Tibial artery (tissue), 4 donors: ENCODE data around the gene SCRN2.

Source experiments
- DNase-seq, 2 donors: peaks; one replicate each; pipeline ENCODE4 v3.0.0-alpha.2; 2019
- H3K27ac ChIP-seq, 2 donors: fragments of 200-600 bp; sonication (generic) in 1 of 2; 1 replicate in 1 of 2; 2 replicates in 1 of 2; pipeline ENCODE4 v1.5.1; 2018 to 2019; ENCODE audit warnings: mild to moderate bottlenecking in 1 of 2
- H3K27me3 ChIP-seq, 2 donors: fragments of 200-600 bp; sonication (generic) in 1 of 2; one replicate each; pipeline versions ENCODE4 v1.5.1 to v1.6.0; 2016 to 2019
- H3K36me3 ChIP-seq, 3 donors: fragments of 200-600 bp; sonication (generic) in 2 of 3; one replicate each; pipeline ENCODE4 v1.5.1; 2016 to 2019; ENCODE audit warnings: mild to moderate bottlenecking in 2 of 3
- H3K4me1 ChIP-seq, 4 donors: fragments of 200-600 bp; sonication (generic) in 2 of 4; 1 replicate in 3 of 4; 2 replicates in 1 of 4; pipeline ENCODE4 v1.5.1; 2016 to 2019
- H3K4me3 ChIP-seq, 2 donors: fragments of 200-600 bp; sonication (generic) in 1 of 2; 1 replicate in 1 of 2; 2 replicates in 1 of 2; pipeline ENCODE4 v1.5.1; 2018 to 2019; ENCODE audit warnings: mild to moderate bottlenecking in 2 of 2
- H3K9me3 ChIP-seq, 3 donors: fragments of 200-600 bp; sonication (generic) in 1 of 3; one replicate each; pipeline ENCODE4 v1.5.1; 2016 to 2019
- CTCF ChIP-seq, 2 experiments: fragments of 200-600 bp in 1 of 2; fragments of 450-650 bp in 1 of 2; IDR thresholded peaks; one replicate each; pipeline ENCODE4 v1.5.1; 2017 to 2019; ENCODE audit warnings: antibody characterized with exemption in 2 of 2, mild to moderate bottlenecking in 1 of 2, moderate library complexity in 1 of 2
- intact Hi-C: fragments of 100-400 bp; cut with DNase I; formaldehyde crosslinking; loops from one replicate; pipeline ENCODE4 v1.15.0; 2023; ENCODE audit warnings: low total_unique reads

The SCRN2 gene

GRCh38 chr17:47867813-47868533 is 26.9 kb upstream of the SCRN2 start:
- Histone ChIP-seq H3K4me1 (peaks cover 0 to 10% (median 7%) of the 10 kb centered on the region in 4 donors), H3K4me3 (no peak overlapping the region), H3K27me3 (peaks cover 0 to 78% of the 10 kb centered on the region in 2 donors), H3K36me3 (no peaks in the 10 kb centered on the region), H3K27ac (no peak overlapping the region), H3K9me3 (no peaks in the 10 kb centered on the region)
- DNase-seq: no peak
- intact Hi-C loops: no loop called here
- no peak for TF ChIP-seq CTCF (IDR thresholded peaks at IDR 0.05)

DNA sequence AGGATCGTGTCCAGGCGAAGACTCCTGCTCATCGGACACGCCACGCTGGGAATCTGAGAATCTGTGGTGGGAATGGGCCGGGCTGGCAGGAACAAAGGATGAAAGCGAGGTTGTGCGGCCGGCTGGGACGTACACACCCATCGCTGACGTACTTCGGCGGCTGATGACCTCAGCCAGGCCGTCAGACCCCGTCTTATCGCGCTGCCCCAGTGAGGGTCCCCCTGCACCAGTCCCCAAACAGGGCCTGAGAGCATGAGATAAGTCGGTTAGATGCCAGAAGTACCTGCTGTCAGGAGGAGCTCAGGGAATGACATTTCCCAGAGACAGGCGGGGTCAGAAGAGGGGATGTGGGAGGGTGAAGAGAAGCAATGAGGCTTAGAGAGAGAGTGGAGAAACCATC is 25.9 kb upstream of the SCRN2 start:
- no peaks in the 10 kb centered on the region for H3K36me3 ChIP-seq
- H3K27me3 ChIP-seq: peaks cover 0 to 68% of the 10 kb centered on the region in 2 donors
- peaks cover 0 to 7% (median 3%) of the 10 kb centered on the region in 4 donors for H3K4me1 ChIP-seq
- intact Hi-C loops: no loop called here
- H3K9me3 ChIP-seq: no peaks in the 10 kb centered on the region
- TF ChIP-seq CTCF (IDR thresholded peaks at IDR 0.05): no peak
- DNase-seq: no peak
- no peak overlapping the region for H3K27ac ChIP-seq
- no peak overlapping the region for H3K4me3 ChIP-seq

- no peak overlapping the region for H3K27ac ChIP-seq
- H3K9me3 ChIP-seq: no peaks in the 10 kb centered on the region
- no peak for TF ChIP-seq CTCF (IDR thresholded peaks at IDR 0.05)
- intact Hi-C loops: no loop called here
- H3K36me3 ChIP-seq: no peaks in the 10 kb centered on the region
- H3K4me3 ChIP-seq: no peak overlapping the region
- peaks cover 0 to 61% of the 10 kb centered on the region in 2 donors for H3K27me3 ChIP-seq
- peaks cover 0 to 7% (median 3%) of the 10 kb centered on the region in 4 donors for H3K4me1 ChIP-seq
- DNase-seq: no peak
Observed at GRCh38 chr17:47864791-47865216, 23.7 kb upstream of the SCRN2 start.

DNA sequence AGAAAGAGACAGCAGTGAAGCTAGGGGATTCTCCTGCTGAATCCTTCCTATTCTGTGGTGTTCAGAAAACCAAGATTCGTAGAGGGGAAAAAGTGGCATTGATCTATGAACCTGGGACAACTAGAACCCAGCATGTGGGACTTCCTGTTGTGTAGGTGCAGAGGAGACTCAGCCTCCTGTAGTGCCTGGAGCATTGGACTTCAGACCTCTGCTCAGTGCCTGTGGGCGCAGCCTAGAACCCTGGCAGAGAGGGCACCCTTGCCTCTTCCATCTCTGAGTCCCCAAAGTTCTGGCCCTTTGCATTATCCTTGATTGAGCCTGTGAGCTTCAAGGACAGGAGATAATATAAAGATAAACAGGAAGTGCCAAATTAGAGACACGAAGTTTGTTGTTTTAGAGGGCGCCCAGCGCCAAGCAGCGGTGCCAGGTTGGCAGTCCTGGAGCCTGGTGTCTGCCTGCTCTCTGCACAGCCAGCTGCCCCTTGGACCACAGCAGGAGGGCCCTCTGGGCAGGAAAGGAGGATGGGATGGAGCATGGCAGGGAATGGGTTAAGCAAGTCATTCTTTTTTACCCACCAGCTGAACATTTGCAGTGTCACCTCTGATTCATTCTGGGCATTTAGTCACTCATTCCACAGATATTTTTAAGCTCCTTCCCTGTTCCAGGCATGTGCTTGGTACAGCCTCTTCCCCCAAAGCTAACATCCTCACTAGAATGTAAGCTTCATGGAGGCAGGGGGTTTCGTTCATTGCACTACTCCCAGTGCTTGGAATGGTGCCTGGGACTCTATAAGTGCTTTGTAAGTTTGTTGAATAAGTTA is 21.8 kb upstream of the SCRN2 start:
- Histone ChIP-seq H3K27me3 (peaks cover 0 to 61% of the 10 kb centered on the region in 2 donors), H3K4me3 (no peak overlapping the region), H3K4me1 (peaks cover 0 to 7% (median 3%) of the 10 kb centered on the region in 4 donors), H3K27ac (no peak overlapping the region), H3K9me3 (no peaks in the 10 kb centered on the region), H3K36me3 (no peaks in the 10 kb centered on the region)
- DNase-seq: no peak
- intact Hi-C loops: no loop called here
- TF ChIP-seq CTCF (IDR thresholded peaks at IDR 0.05): no peak

DNA sequence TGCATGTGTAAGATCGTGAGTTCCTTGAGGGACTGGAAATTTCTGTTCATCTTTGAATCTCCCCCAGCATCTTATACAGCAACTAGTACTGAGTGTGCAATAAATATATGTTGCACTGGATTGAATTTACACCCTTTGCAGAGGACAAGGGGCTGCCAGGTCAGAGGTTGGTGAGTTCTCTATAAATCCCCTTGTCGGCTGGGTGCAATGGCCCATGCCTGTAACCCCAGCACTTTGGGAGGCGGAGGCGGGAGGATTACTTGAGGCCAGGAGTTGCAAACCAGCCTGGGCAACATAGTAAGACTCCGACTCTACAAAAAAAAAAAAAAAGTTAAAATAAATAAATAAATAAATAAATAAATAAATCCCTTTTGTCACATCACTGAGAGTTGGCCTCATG is 19.3 kb upstream of the SCRN2 start:
- intact Hi-C loops: no loop called here
- Histone ChIP-seq H3K27me3 (peaks cover 0 to 64% of the 10 kb centered on the region in 2 donors), H3K36me3 (no peaks in the 10 kb centered on the region), H3K4me1 (peaks cover 0 to 7% (median 3%) of the 10 kb centered on the region in 4 donors), H3K4me3 (no peak overlapping the region), H3K27ac (no peak overlapping the region), H3K9me3 (no peaks in the 10 kb centered on the region)
- DNase-seq: no peak
- TF ChIP-seq CTCF (IDR thresholded peaks at IDR 0.05): no peak
